CD4-positive, alpha-beta T cell treated with Interleukin-2 at 100 ng/mL for 4 hours (primary cell): ENCODE data around the gene UBL4A.

ENCODE experiments used
- DNase-seq: peaks from one replicate; pipeline ENCODE4 v3.0.0-alpha.2; 2020; ENCODE audit warnings: low spot score

UBL4A gene

GRCh38 chrX:154437971-154438893 lies 48.2 kb downstream of the UBL4A start:
- no peak for DNase-seq

- DNase-seq, result peak; percentile 53
These were observed 49.2 kb downstream of the UBL4A start, which contains the start of gene GDI1 for GRCh38 chrX:154436983-154437752. Gene GDI1 (plus strand): TSS chrX:154437154. CDS start chrX:154437255, 101 bp downstream.

- DNase-seq, result peak; percentile 53
These were observed 49.9 kb downstream of the UBL4A start for GRCh38 chrX:154436374-154436982.

- DNase-seq, result no peak
These were observed 51.2 kb downstream of the UBL4A start for GRCh38 chrX:154435171-154435733.

- DNase-seq, result no peak
These were observed 51.8 kb downstream of the UBL4A start for GRCh38 chrX:154434394-154435168.
